GM12865 (cell line): Measurements from ENCODE around the gene RELN.

Experiments used
- DNase-seq: peaks from one replicate; pipeline ENCODE4 v3.0.0; 2010; ENCODE audit warnings: low read depth
- H3K4me3 ChIP-seq: 2 replicates; pipeline ENCODE4 v1.5.1; 2011; ENCODE audit warnings: mild to moderate bottlenecking, low read depth, low read length, control low read depth
- CTCF ChIP-seq: IDR thresholded peaks from 2 replicates; pipeline ENCODE4 v1.5.1; 2011; ENCODE audit warnings: low read length, control low read depth, low read depth, inconsistent platforms; ENCODE audit not compliant: insufficient read depth; ENCODE audit errors: missing control alignments

RELN gene

GRCh38 chr7:103993551-103993950, 4.1 kb upstream of the RELN start:
- no peak overlapping the region for H3K4me3 ChIP-seq
- TF ChIP-seq CTCF: no peak
- no peak for DNase-seq

- H3K4me3 ChIP-seq: no peak overlapping the region
- DNase-seq: no peak
- TF ChIP-seq CTCF: no peak
Measured at GRCh38 chr7:103991406-103991805, 1.9 kb upstream of the RELN start.

- no peak for DNase-seq
- TF ChIP-seq CTCF: no peak
Measured at GRCh38 chr7:103990991-103991390, 1.5 kb upstream of the RELN start.

GRCh38 chr7:103989785-103990767, 618 bp upstream of the RELN start:
- peak; percentile 6 for DNase-seq
- TF ChIP-seq CTCF: no peak
- H3K4me3 ChIP-seq: peak overlapping the region; percentile 10; the same call in 1 of the 2 replicates

More at GRCh38 chr7:103990991-103991390, 1.5 kb upstream of the RELN start:
- H3K4me3 ChIP-seq: no peak overlapping the region

GRCh38 chr7:103988468-103989199, 824 bp downstream of the RELN start:
- TF ChIP-seq CTCF: no peak
- no peak overlapping the region for H3K4me3 ChIP-seq
- no peak for DNase-seq

- no peak for TF ChIP-seq CTCF
- DNase-seq: no peak
- no peak overlapping the region for H3K4me3 ChIP-seq
Measured at GRCh38 chr7:103987451-103987850, 2.0 kb downstream of the RELN start.
